Bronchial epithelial cell (primary cell): ENCODE data around the gene DPY19L3. TPM values are rescaled to one million over a fixed set of nuclear protein-coding genes. Genes with fewer than 3 reads are reported as not detected.

Experiments used
- DNase-seq: peaks from one replicate; pipeline ENCODE4 v3.0.0-alpha.2; 2010; ENCODE audit warnings: low read depth
- FAIRE-seq: peaks from 2 replicates; lab custom pipeline; 2011; peaks lifted over from hg19 to GRCh38; lab: Jason Lieb, UNC
- H3K27me3 ChIP-seq: 2 replicates; pipeline ENCODE4 v1.5.1; 2011; ENCODE audit warnings: low read length; ENCODE audit not compliant: control insufficient read depth, insufficient read depth
- H3K36me3 ChIP-seq: 2 replicates; pipeline ENCODE4 v1.5.1; 2011; ENCODE audit warnings: low read length; ENCODE audit not compliant: control insufficient read depth, insufficient read depth
- H3K4me3 ChIP-seq: 2 replicates; pipeline ENCODE4 v1.5.1; 2011; ENCODE audit warnings: mild to moderate bottlenecking, low read depth, low read length, control low read depth
- total RNA-seq: library from RNA; depleted of rRNA; stranded (reverse); fragments of >200 nt; gene quantifications from 2 replicates; pipeline ENCODE4 v1.2.1, GENCODE V29; 2014
- TF ChIP-seq, protein P1 (sequence below): IDR thresholded peaks from 2 replicates; pipeline ENCODE4 v1.5.1; 2011; ENCODE audit warnings: mild to moderate bottlenecking, moderate library complexity, low read length, control low read depth, inconsistent platforms; ENCODE audit not compliant: insufficient read depth, severe bottlenecking

Gene DPY19L3
- total RNA-seq, result 4.9 and 5.8 TPM in 2 replicates

GRCh38 chr19:32405431-32406160, at the start of gene DPY19L3:
DPY19L3 (plus strand) TSS chr19:32405770; CDS start chr19:32408254, 2,484 bp downstream.
- peak within 1 kb of the TSS; percentile 74 for H3K4me3 ChIP-seq
- no peak for FAIRE-seq
- TF ChIP-seq, protein P1, sequence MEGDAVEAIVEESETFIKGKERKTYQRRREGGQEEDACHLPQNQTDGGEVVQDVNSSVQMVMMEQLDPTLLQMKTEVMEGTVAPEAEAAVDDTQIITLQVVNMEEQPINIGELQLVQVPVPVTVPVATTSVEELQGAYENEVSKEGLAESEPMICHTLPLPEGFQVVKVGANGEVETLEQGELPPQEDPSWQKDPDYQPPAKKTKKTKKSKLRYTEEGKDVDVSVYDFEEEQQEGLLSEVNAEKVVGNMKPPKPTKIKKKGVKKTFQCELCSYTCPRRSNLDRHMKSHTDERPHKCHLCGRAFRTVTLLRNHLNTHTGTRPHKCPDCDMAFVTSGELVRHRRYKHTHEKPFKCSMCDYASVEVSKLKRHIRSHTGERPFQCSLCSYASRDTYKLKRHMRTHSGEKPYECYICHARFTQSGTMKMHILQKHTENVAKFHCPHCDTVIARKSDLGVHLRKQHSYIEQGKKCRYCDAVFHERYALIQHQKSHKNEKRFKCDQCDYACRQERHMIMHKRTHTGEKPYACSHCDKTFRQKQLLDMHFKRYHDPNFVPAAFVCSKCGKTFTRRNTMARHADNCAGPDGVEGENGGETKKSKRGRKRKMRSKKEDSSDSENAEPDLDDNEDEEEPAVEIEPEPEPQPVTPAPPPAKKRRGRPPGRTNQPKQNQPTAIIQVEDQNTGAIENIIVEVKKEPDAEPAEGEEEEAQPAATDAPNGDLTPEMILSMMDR, result no peak
- no peaks in the 10 kb centered on the region for H3K27me3 ChIP-seq
- no peaks in the 10 kb centered on the region for H3K36me3 ChIP-seq
- DNase-seq, result peak; percentile 64

DNA sequence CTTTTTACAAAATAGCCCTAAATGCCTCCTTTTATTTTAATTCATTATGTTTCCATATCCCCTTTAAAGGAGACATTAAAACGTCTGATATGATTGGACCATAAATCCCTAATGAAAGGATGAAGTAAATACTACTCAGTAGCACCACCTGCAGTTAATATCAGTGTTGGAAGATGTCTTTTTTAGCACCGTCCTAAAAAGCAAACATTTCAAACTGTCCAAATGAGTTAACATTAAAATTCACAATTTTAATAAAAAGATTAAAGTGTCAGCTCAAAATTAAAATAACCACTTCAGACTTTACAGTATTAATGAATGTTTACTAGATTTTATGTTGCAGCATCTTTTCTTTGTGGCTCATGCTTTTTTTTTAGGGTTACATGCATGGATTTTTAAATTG, 47.9 kb upstream of the DPY19L3 start:
- Histone ChIP-seq H3K4me3 (no peak overlapping the region), H3K27me3 (no peaks in the 10 kb centered on the region), H3K36me3 (peaks cover 21% of the 10 kb centered on the region)
- FAIRE-seq (no peak), DNase-seq (peak; percentile 23)
- TF ChIP-seq, protein P1, result peak; percentile 17

DNA sequence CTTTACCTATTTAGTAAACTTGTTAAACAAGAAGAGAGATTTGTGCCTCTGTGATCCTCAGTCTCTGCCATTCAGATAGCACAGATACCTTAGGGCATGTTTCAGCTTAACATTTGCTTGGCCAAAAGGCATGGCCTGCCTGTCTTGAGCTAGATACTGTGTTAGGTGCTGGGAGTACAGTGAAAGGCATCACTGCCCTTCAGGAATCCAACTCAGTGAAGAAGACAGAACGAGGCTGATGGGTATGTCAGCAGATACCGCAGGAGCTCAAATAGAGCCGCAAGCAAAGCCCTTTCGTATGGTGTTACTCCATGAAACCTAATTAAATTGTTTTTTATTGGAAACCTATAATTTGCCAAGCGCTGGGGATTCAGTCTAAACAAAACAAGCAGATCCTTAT, 47.2 kb upstream of the DPY19L3 start:
- peaks cover 16% of the 10 kb centered on the region for H3K36me3 ChIP-seq
- TF ChIP-seq, protein P1, result no peak
- H3K27me3 ChIP-seq, result no peaks in the 10 kb centered on the region
- no peak for DNase-seq
- FAIRE-seq, result no peak
- H3K4me3 ChIP-seq, result no peak overlapping the region

- TF ChIP-seq, protein P1, result no peak
- Histone ChIP-seq H3K4me3 (no peak overlapping the region), H3K36me3 (peaks cover 6% of the 10 kb centered on the region), H3K27me3 (no peaks in the 10 kb centered on the region)
- DNase-seq (no peak), FAIRE-seq (no peak)
Measured at GRCh38 chr19:32359581-32359980, 46.0 kb upstream of the DPY19L3 start.

- TF ChIP-seq, protein P1, result no peak
- FAIRE-seq, result no peak
- Histone ChIP-seq H3K36me3 (peaks cover 4% of the 10 kb centered on the region), H3K27me3 (no peaks in the 10 kb centered on the region), H3K4me3 (no peak overlapping the region)
- DNase-seq, result no peak
Measured at GRCh38 chr19:32361574-32362317, 43.8 kb upstream of the DPY19L3 start.
